LNCAP (cell line): ENCODE results near the gene C11orf54.

Experiments
- CTCF ChIP-seq: fragments of 450-650 bp; IDR thresholded peaks from 2 replicates; pipeline ENCODE4 v1.5.1; 2017; ENCODE audit warnings: mild to moderate bottlenecking

Gene C11orf54

GRCh38 chr11:93727985-93728791 lies 13.3 kb upstream of the C11orf54 start:
- TF ChIP-seq CTCF: no peak

GRCh38 chr11:93728792-93729128 lies 12.7 kb upstream of the C11orf54 start:
- TF ChIP-seq CTCF: no peak

- no peak for TF ChIP-seq CTCF
Observed at GRCh38 chr11:93729129-93729616, 12.3 kb upstream of the C11orf54 start.

GRCh38 chr11:93730108-93731107 lies 11.1 kb upstream of the C11orf54 start:
- no peak for TF ChIP-seq CTCF

GRCh38 chr11:93732237-93732892 lies 9.1 kb upstream of the C11orf54 start:
- no peak for TF ChIP-seq CTCF

- TF ChIP-seq CTCF: no peak
Observed at GRCh38 chr11:93733474-93733873, 8.0 kb upstream of the C11orf54 start.
